OCI-LY3 (cell line): ENCODE results near the gene CCDC78.

Experiments used
- H2AFZ ChIP-seq: fragments of 200-600, 300-600 bp; shearing (Covaris generic); 2 replicates; pipeline ENCODE4 v1.6.0; 2014; ENCODE audit warnings: antibody characterized with exemption, low read depth, low read length
- H3K27ac ChIP-seq: fragments of 200-600, 300-600 bp; sonication (generic); 2 replicates; pipeline ENCODE4 v1.5.1; 2014; ENCODE audit warnings: mild to moderate bottlenecking, low read length, moderate library complexity, mixed read lengths
- H3K27me3 ChIP-seq: fragments of 200-600, 300-600 bp; sonication (generic); 2 replicates; pipeline ENCODE4 v1.6.1; 2014; ENCODE audit warnings: low read depth, low read length, mixed read lengths
- H3K36me3 ChIP-seq: fragments of 200-600, 300-600 bp; sonication (generic); replicated peaks from 2 replicates; pipeline ENCODE3; 2014; ENCODE audit warnings: low read depth, low read length, mixed read lengths
- H3K4me1 ChIP-seq: fragments of 300-600, 200-600 bp; sonication (generic); 2 replicates; pipeline ENCODE4 v1.6.1; 2014; ENCODE audit warnings: low read length, mixed read lengths
- H3K4me2 ChIP-seq: fragments of 200-600, 300-600 bp; sonication (generic); 2 replicates; pipeline ENCODE4 v1.6.1; 2014; ENCODE audit warnings: low read length, mixed read lengths
- H3K4me3 ChIP-seq: fragments of 300-600, 200-600 bp; sonication (generic); 2 replicates; pipeline ENCODE4 v1.5.1; 2014; ENCODE audit warnings: antibody characterized with exemption, mild to moderate bottlenecking, low read length, moderate library complexity
- H3K79me2 ChIP-seq: fragments of 300-600, 200-600 bp; shearing (Covaris generic); 2 replicates; pipeline ENCODE4 v1.6.1; 2014; ENCODE audit warnings: mild to moderate bottlenecking, low read length, mixed read lengths
- H3K9ac ChIP-seq: fragments of 300-600, 200-600 bp; shearing (Covaris generic); 2 replicates; pipeline ENCODE4 v1.6.0; 2014; ENCODE audit warnings: mild to moderate bottlenecking, low read length, moderate library complexity
- H3K9me3 ChIP-seq: fragments of 200-600, 300-600 bp; shearing (Covaris generic); 2 replicates; pipeline ENCODE4 v1.6.1; 2014; ENCODE audit warnings: low read length, mixed read lengths; ENCODE audit not compliant: insufficient read depth
- H4K20me1 ChIP-seq: fragments of 200-600, 300-600 bp; sonication (generic); 2 replicates; pipeline ENCODE4 v1.6.1; 2016; ENCODE audit warnings: low read length, mixed read lengths; ENCODE audit not compliant: insufficient read depth
- CTCF ChIP-seq: fragments of 200-600, 300-600 bp; sonication (generic); IDR thresholded peaks from 2 replicates; pipeline ENCODE4 v1.5.1; 2014; ENCODE audit warnings: antibody characterized with exemption, low read length, low read depth
- EZH2phosphoT487 ChIP-seq: fragments of 200-600 bp; shearing (Covaris generic); IDR thresholded peaks from 2 replicates; pipeline ENCODE4 v1.6.1; 2018; ENCODE audit warnings: antibody characterized with exemption, mixed run types, low read depth

Gene CCDC78

DNA sequence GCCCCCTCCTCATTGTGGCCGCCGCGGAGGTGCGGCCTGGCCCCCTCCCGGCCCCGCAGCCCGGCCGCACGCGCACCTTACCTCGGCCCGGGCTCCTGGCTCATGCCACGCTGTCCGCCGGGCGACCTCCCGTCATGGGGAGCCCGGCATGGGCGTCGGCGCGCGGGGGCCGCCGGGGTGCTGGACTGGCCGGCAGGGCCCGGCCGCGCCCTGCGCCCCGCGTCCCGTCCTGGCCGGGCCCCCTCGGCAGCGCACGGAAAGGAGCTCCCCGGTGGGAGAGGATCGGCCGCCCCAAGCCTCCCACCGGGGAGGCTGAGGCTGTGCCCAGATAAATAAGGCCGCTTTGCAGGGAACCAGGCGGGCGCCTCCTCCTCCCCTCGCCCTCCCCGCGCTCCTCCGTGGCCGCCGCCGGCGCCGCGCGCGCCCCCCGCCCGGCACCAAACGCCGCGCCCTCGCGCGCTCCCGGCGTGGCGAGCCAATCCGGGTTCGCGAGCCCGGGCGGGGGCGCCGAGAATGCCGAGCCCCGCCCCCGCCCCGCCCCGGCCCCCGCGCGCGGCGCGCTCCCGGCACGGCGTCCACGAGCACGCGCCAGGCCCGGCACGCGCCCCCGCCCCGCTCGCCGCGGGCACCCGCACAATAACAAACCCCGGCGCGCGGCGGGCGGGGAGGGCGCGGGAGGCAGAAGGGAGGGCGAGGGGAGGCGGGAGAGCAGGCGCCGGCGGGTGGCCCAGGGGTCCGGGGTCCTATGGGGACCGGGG, 20.6 kb downstream of the CCDC78 start, which contains the start of gene FBXL16:
Gene FBXL16, minus strand, starts transcription at position 371 of the 758 bp plus-strand sequence. CDS start 8,396 bp downstream, outside the sequence.
- H3K79me2 ChIP-seq: no peaks in the 10 kb centered on the region
- no peak for TF ChIP-seq EZH2phosphoT487
- no peak for TF ChIP-seq CTCF
- no peaks in the 10 kb centered on the region for H3K4me1 ChIP-seq
- peaks cover 13% of the 10 kb centered on the region for H3K27me3 ChIP-seq
- no peaks in the 10 kb centered on the region for H3K9me3 ChIP-seq
- H2AFZ ChIP-seq: no peak within 1 kb of the TSS
- H3K4me3 ChIP-seq: no peak within 1 kb of the TSS
- no peaks in the 10 kb centered on the region for H4K20me1 ChIP-seq
- no peak within 1 kb of the TSS for H3K27ac ChIP-seq
- no peak within 1 kb of the TSS for H3K4me2 ChIP-seq
- H3K36me3 ChIP-seq: no peaks in the 10 kb centered on the region
- no peak within 1 kb of the TSS for H3K9ac ChIP-seq

DNA sequence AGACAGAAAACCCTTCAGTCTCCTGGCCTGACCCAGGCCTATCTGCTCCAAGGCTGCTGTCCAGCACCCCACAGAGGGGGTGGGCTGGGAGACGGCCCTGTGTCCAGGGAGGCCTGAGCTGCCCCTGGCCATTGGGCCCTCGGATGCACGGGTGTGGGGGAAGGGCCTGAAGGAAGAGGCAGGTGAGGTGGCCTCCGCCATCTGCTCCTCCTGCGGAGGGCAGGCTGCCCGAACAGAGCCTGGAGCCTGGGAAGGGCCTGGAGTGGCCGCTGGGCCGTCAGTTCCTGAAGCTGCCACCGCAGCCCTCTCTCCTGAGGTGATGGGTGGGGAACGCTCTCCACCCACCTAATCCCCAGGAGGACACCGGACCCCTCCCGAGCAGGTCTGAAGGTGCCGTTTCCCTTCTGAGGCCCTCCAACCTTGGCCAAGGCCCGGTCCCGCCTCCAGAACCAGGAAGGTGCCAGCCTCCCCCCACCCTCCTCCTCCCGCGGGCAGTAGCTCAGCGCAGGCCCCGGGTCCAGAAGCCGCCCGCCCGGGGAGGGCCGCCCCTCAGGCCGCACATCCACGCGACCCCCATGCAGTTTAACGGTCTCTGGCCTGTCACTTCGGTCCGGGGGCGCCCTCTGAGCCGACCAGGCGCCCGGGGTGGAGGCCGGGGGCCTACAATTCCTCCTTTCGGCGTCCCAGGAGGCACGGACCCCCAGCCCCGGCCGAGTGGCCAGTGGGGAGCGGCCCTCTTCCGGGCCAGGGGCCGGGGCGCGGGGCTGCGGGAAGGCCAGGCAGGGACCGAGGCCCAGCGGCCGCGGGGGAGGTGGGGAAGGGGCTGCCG, 21.5 kb downstream of the CCDC78 start:
- Histone ChIP-seq H3K27ac (no peak overlapping the region), H2AFZ (no peak overlapping the region), H3K9me3 (no peaks in the 10 kb centered on the region), H3K79me2 (no peaks in the 10 kb centered on the region), H3K4me3 (no peak overlapping the region), H3K4me1 (no peaks in the 10 kb centered on the region), H3K9ac (no peak overlapping the region), H3K4me2 (no peak overlapping the region), H4K20me1 (no peaks in the 10 kb centered on the region), H3K27me3 (peaks cover 5% of the 10 kb centered on the region; the same call in 1 of the 2 replicates), H3K36me3 (no peaks in the 10 kb centered on the region)
- TF ChIP-seq CTCF (no peak), EZH2phosphoT487 (no peak)

GRCh38 chr16:704047-704446, 22.2 kb downstream of the CCDC78 start:
- H3K27ac ChIP-seq: no peak overlapping the region
- no peak overlapping the region for H3K4me2 ChIP-seq
- no peak overlapping the region for H3K9ac ChIP-seq
- H3K9me3 ChIP-seq: no peaks in the 10 kb centered on the region
- no peaks in the 10 kb centered on the region for H3K79me2 ChIP-seq
- no peaks in the 10 kb centered on the region for H3K36me3 ChIP-seq
- no peak overlapping the region for H2AFZ ChIP-seq
- TF ChIP-seq CTCF (no peak), EZH2phosphoT487 (no peak)
- no peaks in the 10 kb centered on the region for H4K20me1 ChIP-seq
- no peaks in the 10 kb centered on the region for H3K4me1 ChIP-seq
- H3K27me3 ChIP-seq: no peaks in the 10 kb centered on the region
- H3K4me3 ChIP-seq: no peak overlapping the region

GRCh38 chr16:703406-703805, 22.8 kb downstream of the CCDC78 start:
- no peak overlapping the region for H3K4me2 ChIP-seq
- H3K9ac ChIP-seq: no peak overlapping the region
- H4K20me1 ChIP-seq: no peaks in the 10 kb centered on the region
- H3K36me3 ChIP-seq: no peaks in the 10 kb centered on the region
- no peaks in the 10 kb centered on the region for H3K9me3 ChIP-seq
- TF ChIP-seq CTCF (no peak), EZH2phosphoT487 (no peak)
- no peaks in the 10 kb centered on the region for H3K4me1 ChIP-seq
- H3K4me3 ChIP-seq: no peak overlapping the region
- no peaks in the 10 kb centered on the region for H3K79me2 ChIP-seq
- H3K27ac ChIP-seq: no peak overlapping the region
- H3K27me3 ChIP-seq: no peaks in the 10 kb centered on the region
- H2AFZ ChIP-seq: no peak overlapping the region
